ENCODE measurements around the gene PRXL2B.

Gene PRXL2B

DNA sequence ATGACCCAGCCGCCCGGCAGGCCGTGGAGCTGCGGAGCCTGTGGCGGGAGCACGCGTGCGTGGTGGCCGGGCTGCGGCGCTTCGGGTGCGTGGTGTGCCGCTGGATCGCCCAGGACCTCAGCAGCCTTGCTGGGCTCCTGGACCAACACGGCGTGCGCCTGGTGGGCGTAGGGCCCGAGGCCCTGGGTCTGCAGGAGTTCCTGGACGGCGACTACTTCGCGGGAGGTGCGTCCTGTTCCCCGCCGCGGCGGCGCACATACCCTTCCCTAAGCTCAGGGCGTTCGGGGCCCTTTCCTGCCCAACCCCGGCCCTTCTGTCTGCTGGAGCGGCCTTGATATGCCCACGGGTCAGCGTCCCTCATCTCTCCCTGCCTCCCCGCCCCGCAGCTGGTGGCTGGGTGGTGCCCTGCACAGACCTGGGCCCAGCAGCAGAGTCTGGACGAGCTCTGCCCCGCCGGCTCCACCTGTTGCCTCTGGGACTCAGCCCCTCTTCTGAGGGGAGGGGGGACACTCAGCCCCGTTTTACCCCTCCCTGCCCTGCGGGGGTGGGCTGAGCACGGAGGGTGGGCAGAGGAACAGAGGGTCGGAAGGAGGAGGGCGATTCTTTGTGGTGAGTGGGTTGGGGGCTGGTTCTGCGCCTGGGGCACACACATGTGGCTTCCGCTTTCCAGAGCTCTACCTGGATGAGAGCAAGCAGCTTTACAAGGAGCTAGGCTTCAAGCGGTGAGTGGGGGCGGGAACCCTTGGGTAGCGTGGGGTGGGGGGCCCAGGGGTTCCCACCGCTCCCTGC lies 688 bp downstream of the PRXL2B start:
- DNase-seq: peak; percentile 60

DNA sequence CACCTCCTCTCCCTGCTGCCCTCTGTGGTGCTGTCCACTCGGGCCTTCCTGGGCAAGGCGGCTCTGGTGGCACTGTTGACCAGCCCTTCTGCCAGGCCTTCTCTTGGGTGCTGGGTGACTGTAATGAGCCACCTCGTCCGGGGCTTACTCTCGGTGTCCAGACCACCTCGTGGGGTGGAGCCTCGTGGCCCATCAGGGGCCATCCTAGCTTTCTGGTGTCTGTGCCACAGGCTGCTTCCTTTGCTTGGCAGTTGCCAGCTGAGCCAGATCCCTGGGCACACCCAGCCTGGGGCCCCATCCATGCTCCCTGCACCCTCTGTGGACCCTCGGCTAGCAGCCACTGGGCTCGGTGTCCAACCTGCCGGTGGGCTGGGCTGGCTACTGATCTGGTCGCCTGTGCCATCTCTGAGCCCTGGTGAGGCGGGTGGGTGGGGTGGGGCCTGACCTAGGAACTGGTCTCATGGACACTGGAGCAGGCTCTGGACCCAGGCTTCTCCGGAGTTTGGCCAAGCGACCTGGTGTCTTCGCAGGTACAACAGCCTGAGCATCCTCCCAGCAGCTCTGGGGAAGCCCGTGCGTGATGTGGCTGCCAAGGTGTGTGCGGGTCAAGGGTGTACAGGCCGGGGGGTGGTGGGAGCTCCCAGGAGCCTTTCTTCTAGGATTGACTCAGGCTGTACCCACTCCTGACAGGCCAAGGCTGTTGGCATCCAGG lies 1.4 kb downstream of the PRXL2B start:
- DNase-seq: no peak

DNA sequence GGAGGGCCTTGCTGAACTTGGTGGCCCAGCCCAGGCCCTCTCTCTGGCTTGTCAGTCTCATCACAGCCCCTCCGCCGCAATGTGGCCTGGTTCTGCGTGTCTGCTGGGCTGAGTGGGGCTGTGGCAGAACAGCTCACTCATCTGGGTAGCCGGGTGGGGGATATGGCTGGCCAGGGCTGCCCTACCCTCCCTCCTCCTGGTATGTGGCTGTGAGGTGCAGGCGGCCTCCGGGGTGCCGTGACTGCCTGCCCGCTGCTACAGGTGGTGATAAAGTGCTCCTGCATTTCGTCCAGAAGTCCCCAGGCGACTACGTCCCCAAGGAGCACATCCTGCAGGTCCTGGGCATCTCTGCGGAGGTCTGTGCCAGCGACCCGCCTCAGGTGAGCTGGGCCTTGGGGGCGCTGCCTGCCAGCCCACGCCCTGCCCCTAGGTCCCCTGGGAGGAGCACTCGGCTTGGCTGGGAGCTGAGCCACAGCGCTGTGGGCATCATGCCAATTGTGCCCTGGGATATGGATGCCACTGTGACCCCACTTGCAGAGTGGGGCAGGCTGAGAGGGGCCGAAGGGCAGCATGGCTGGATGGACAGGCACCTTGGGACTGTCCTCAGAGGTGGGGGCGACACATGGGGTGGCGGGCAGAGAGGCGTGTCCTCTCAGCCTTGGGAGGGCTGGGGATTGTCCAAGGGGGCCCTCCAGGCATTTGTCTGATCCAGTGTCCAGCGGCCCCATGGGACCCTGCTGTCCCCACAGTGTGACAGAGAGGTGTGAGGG lies 2.3 kb downstream of the PRXL2B start:
- no peak for DNase-seq

DNA sequence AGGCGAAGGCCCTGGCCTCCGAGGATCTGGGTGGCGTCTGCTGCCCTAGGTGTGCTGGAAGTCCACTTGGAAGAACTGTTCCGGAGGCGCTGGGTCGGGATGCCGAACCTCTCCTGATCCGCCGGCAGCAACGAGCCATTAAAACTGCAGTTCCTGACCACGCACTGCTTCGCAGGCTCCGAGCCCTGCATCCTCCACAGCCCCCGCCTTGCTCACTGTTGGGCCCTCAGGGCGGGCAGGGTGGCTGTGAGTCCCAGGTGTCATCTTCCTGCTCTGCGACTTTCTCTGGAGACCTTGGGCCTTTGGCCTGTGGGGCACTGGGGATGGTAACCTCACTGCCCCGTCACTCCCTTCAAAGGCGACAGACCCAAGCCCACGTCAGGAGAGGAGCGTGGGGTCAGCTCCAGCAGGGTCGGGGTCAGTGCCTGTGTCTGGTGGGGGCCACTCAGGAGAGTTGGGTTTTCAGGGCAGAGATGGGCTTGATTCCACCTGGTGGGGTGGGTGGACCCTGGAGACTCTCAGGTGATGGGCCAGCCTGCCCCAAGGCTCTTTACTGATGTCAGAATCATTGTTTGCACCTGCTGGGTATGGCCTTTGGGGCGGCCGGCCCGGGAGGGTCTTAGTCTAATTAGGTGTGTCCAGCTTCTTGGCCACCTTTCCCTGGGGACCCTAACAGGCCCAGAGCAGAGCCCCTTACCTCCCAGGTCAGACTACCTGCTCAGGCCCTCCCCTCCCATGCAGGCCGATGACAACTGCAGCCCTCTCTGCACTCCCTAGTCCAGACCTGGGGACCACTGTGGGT lies 3.1 kb downstream of the PRXL2B start:
- no peak for DNase-seq

DNA sequence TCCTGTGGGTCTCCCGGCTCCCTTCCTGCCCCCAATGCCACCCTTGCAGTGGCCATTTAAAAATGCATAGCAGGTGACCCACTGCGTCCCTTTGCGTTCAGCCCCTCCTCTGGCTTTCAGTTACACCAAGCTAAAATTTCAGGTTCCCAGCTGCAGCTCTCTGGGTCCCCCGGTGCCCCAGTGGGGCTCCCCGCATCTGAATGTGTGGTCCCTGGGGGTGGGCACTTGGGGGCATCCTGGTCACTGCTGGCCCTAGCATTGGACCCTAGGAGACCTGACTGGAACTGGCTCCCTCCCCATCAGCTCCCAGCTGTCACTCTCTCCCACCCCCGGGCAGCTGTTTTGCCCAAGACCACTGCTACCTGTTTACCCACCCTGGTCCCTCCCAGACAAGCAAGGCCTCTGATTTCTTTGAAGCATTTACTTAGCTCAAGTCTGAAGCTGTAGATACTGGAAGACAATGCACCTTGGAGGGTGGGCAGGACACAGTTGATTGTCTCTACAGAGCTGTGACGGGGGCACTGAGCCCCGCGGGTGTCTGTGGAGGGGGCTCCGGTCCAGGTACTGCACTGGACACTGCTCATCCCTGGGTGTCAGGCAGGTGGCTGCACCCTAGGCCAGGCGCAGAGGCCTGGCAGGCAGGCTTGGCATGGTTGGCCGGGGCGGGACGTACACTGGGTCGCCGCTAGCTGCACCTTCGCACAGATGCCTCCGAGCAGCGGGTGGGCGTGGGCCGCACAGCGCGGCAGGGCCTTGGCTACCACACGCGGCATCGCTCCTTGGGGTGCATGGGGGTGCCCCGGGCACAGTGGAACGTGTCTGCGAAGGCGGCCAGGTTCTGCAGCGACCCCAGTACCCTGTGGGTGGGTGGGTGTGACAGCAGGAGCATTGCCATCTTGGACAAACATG lies 3.9 kb downstream of the PRXL2B start:
- DNase-seq: no peak

DNA sequence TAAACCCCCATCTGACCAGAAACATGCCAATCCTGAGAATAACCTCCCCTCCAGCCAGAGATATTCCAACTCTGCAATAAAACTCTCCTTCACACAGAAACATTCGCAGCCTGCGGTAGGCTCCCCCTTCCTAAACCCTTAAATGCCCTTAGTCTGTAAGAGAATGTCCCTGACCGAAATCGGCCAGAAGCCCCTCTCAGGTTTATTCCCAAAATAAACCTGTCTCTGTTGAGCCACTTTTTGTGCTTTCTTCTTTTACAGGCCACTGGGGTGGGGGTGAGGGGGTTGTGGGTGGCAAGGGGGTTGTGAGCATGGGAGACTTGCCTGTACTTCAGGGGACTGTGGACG lies 4.6 kb downstream of the PRXL2B start:
- DNase-seq: no peak

DNA sequence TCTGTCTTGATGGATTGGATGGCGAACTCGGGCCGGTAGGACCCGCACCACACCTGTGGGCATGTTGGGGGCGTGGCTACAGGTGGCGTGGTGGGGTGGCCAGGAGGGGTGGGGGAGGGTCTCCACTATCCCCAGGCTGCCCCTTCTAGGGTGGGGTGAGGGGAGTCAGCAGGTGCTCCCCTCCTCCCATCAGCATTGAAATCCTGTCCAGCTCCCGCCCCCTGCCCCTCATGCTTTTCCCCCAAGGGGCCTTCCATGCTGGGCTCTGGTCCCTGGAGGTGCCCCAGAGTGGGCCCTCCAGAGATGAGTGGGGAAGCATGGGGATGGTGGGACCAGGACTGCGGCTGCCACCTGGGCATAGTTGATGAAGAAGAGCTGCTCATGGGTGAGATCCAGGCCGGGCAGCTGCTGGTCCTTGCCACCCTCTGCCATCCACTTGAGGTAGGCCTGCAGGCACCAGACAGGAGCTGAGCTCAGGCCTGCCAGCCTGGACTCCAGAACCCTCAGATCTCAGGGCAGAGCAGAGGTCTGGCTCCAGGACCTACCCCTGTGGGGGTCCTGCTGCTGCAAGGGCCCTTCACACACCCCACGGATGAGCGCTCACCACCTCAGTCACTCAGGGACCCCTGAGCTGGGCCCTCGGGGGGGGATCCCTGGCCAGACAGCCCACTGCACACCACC lies 5.1 kb downstream of the PRXL2B start:
- no peak for DNase-seq

DNA sequence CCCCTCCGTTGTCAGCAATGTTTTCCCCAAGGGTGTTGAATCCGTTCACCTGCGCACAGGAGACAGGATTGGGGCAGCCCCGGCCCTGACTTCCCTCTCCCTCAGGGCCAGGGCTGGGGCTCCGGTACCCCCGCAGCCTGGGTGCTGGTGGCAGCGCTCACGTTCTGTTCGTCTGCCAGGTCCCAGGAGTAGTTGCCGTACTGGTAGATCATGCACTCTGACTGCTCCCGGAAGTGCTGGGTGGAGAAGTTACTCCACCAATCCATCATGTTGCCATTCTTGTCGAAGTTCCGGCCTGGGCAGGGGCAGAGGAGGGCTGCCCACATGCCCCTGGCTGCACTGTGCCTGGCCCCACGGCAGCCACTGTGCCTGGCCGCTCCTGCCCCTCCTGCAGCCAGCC lies 6.1 kb downstream of the PRXL2B start:
- DNase-seq: no peak

DNA sequence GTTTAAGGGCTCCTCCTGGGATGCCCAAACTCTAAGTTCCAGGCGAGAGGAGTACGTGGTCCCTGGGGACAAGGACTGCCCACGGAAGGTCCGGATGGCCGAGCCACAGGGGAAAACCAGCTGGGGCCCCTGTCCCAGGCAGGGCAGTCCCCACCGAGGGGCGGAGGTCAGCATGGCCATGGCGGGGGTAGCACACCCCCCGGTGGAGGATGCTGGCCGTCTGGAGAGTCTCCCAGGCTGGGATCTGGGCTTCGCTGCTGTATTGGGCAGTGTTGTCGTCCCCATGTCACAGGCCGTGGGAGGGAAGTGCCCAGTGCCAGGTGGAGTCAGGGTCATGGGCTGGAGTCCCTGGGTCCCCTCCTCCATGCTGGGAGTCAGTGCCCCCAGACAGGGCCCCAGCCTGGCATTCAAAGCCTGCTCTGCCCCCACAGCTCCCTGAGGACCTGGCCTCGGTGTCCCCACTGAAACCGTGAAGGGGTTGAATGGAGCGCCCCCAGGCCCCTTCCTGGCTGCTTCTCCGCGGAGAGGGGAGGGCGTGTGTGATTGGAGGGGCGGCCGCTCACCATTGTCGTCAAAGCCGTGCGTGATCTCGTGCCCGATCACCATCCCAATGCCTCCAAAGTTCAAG lies 6.8 kb downstream of the PRXL2B start:
- no peak for DNase-seq

DNA sequence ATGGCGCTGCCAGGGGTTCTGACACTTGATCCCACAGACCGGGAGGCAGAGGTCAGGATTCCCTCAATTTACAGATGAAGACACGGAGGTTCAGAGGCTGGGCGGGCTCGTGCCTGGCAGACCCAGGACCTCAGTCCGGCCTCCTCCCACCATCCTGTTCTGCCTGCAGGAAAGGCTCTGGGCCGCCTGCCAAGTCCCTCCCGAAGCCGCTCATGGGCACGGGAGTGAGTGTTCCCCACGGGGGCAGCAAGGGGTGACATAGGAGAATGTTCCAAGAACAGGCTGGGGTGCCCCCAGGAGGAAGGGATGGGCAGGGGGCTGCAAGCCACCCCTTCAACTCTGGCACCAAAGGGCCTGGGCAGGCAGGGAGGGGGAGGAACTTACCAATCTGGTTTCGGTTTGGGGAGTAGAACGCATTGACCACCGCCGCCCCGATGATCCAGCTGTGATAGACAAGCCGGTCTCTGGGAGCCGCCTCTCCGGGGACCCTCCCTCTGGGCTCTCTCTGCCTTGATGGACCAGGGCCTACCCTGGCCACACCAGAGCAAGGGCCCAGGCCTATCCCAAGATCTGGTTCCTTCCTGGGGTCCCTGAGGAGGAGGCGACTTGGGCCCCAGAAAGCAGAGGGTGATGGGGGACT lies 7.5 kb downstream of the PRXL2B start:
- DNase-seq: peak; percentile 51

DNA sequence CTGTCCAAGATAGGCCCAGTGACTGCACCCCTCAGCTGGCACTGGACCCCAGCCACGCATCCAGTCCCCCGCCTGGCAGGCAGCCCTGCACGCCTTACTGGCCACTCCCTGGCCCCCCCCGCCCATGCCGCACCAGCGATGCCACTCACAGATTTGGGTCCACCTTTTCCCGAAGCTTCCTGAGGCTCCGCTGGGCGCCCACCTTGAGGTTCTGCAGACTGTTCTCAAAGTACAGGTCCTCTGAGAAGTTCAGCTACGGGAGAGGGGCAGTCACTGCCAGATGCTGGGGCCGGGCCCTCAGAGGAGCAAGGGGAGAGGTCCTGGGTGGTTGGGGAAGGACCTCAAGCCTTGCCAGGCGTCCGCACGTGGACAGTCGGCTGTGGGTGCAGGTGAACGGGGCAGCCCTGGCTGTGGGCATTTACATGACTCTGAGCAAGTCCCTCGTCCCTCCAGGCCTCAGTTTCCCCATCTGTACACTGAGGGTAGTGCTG lies 8.1 kb downstream of the PRXL2B start:
- no peak for DNase-seq

DNA sequence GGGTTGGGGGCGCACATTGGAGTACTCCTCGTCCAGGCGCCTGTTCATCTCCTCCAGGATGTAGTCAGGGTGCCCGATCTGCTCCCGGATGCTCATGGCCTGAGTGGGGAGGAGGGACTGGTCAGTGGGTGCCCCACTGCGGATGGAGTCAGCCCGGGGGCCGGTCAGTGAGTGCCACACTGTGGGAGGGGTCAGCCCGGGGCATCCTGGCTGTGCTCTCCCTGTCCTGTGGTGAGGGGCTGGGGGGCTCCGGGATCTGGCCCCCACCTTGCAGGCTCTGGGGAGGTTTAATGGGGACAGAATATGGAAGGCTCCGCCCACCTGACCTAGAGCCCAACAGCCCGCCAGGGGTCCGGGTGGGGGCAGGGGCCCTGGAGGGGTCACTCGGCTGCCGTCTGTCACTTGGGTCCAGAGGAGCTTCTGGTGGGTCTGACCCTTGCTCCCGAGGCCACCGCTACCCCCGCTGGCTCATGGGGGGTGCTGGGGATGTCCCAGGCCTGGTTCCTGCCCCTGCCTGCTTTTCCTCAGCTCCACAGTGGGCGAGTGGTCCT lies 8.8 kb downstream of the PRXL2B start:
- no peak for DNase-seq

DNA sequence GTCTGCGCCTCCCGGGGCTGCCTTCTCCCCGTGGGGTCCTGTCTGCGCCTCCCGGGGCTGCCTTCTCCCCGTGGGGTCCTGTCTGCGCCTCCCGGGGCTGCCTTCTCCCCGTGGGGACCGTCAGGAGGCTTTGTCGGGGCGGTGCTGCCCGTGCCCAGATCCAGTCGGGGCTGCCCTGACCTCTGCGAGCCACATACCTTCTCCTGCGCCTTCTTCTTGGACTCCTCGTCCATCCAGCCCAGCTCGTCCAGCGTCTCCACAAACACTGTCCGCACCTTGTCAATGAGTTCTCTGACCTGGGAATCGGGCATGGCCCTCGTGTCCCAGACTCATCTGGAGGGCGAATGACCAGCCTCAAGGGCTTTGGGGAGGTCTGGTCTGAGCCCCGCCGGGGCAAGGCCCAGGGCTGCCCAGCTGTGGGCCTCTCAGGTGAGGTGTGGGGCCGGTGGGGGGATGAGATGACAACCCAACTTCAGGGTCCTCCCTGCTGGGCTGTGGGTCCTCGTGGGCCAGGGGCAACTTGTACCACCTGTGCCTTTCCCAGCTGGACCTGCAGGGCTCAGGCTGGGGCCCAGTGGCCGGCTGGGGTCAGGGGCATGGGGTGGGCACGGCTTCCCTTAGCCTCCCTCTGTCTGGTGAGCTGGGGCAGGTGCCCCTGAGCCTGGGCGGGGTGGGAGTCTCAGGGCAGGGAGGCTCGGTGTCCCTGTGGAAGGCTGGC lies 9.4 kb downstream of the PRXL2B start:
- no peak for DNase-seq

DNA sequence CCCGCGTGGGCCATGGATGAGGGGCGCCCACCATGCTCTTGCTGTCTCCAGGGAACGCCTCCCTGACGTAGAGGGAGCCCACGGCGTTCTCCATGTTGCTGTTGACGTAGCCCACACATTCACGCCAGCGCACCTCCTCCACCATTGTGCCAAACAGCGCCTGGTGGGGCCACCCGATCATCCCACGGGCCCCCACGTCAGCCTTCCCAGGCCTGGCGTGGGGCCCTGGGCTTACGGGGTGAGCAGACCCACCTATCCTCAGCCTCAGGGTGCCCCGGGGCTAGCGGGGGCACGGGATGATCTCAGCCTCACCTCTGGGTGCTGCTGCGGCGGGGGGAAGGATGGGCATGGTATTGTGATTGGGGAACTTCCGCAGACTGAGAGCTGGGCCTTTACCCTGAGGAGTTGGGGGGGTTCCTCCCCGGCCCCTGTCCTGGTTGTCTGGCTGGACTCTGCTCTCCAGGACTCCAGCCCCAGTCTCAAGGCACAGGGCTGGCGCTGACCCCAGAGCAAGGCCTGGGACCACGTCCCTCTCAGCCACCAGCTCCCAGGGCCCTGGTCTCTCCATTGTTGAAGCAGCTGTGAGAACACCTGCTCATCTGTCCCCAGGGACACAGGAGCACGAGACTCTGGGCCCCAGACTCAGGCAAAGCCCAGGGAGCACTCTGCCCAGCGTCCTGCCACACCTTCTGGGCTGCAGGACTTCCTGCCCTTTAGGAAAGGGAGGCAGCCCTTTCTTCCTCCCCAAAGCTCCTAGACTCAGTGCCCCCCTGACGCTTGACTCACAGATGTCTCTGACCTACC lies 10.2 kb downstream of the PRXL2B start:
- DNase-seq: peak; percentile 18

DNA sequence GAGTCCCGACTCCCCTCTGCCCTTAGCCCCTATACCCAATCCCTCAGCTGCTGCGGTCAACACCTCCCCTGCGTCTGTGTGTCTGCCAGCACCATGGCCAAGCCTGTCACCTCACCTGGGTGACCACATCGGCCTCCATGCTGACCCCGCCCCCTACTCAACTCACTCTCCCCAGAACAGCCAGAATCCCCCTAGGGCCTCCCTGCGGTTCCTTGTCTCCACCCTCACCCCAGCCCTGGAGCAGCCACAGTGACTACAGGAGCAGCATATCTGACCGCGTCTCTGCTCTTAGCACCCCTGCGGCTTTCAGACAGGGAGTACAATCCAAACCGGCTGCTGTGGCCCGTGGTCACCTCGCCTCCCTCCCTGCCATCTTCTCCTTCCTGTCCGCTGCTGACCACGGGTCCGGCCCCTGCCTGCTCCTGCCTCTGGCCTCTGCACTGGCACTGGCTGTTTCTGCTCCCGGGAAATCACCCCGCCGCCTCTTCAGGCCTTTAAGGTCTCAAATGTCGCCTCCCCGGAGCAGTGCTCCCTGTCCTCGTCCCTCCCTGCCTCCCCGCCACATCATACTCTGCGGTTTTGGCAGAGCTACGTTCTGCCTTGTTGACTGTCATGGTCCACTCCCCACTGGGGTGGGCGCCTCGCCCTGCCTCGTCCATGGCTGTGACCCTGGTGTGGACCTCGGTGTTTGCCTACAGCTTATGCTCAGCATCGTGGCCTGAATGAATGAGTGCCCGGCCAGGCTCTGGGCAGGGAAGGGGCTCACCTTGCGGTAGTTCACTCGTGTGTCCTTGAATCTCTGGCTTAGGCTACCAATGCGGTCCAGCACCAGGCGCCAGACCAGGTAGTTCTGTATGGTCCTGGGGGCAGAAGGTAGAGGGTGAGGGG lies 11.1 kb downstream of the PRXL2B start:
- DNase-seq: no peak

DNA sequence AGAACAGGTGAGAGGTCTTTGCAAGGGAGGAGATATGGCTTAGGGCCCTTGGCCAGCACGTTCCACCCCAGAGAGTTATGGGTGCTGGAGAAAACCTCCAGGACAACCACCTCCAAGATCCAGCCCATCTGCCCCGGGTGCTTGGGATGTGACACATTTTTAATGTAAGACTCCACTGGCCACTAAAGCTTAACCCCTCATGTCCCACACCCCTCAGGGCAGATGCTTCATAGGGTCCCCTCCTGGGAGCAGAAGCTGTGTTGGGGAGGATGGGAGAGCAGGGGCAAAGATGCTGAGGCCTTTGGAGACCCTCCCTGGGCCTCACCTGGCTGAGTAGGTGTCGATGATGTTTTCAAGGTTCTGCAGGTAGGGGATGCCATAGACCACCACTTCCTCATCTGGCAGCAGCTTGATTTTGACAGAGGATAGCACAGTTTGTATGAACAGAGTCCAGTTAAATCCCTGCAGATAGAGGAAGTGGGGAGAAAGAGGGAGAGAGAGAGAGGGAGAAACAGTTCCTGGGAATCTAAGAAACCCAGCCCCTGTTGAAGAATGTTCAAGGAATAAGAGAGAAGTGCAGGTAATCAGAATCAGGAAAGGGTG lies 11.9 kb downstream of the PRXL2B start:
- DNase-seq: no peak
